Myocyte (in vitro differentiated cells): ENCODE data around the gene ANO4. TPM values are rescaled to one million over a fixed set of nuclear protein-coding genes. Genes with fewer than 3 reads are reported as not detected.
"Not testable (repeated sequence)": the region's sequence is repeated elsewhere in the genome, so short reads cannot be mapped to it uniquely, and the experiment has no call there.

Experiments
- DNase-seq: peaks from one replicate; pipeline ENCODE4 v3.0.0-alpha.2; 2012; ENCODE audit warnings: low read depth
- total RNA-seq: library from RNA; depleted of rRNA; stranded (reverse); fragments of >200 nt; gene quantifications from 2 replicates; pipeline ENCODE4 v1.2.3, GENCODE V29; 2014

The ANO4 gene
- total RNA-seq, 1 donor from 2014 or later: 0.99 TPM

DNA sequence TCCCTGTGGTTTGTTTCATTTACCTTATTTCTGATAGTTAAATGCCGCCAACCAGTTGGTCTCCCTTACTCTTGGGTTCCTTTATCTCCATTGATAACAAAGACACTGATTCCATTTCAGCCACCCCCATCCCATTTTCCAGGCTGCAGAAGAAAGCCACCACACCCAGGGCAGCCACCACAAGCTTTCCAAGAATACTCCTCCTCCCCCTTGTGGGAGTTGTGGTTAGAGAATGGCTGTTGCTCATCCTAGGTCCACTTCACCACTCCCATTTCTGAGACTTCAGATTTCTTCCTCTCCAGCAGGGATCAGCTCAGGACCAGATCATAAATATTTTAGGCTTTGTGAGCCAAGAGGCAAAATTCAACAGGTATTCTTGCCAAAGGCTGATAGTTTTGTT lies 73.9 kb downstream of the ANO4 start:
- peak; percentile 86 for DNase-seq

DNA sequence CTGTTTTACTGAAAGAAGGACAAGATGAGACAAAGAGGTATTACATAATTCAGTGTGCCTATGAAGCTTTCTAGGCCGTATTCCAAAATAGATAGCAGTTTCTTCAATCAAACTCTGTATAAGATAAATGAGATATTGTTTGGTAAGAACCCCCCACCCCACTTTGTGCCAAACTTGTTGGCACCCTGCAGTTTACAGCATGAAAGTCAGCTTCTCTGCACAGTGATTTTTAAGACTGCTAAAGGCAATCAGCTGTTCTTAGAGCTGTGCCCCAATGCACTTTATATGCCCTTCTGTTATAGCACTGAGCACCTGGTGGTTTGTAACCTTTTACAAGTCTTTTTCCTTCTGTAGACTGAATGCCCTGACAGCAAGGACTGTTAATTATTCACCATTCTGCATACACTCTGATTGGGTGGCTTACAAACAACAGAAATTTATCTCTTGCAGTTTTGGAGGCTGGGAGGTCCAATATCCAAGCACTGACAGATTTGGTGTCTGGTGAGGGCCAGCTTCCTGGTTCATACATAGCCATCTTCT lies 76.7 kb downstream of the ANO4 start:
- no peak for DNase-seq

DNA sequence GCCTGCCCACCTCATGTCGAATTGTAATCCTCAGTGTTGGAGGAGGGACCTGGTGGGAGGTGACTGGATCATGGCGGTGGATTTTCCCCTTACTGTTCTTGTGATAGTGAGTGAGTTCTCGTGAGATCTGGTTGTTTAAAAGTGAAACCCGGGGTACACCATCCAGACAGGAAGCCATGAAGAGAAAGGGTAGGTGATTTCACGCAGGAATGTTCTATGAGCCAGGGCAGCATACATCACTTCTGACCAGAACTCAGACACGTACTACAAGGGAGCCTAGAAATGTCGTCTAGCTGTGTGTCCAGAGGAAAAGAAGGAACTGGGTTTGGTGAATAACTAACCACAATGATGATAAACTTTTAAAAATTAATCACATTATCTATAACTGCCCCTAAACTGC lies 80.6 kb downstream of the ANO4 start:
- DNase-seq: no peak

DNA sequence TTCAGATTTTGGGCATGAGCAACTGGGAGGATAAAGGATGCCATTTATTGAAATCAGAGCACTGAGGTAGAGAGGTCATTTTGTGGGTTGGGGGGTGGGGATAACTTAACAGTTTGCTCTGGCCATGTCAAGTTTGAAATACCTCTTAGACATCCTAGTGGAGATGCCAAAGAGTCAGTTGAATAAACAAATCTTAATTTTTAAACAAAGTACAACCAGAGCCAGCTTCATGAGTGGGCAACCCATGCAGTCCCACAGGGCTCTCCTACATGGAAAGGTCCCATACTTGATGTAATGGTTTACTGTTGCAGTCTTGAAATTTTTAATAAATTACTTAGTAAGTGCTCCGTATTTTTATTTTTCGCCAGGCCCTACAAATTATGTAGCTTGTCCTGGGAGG lies 81.2 kb downstream of the ANO4 start:
- no peak for DNase-seq

DNA sequence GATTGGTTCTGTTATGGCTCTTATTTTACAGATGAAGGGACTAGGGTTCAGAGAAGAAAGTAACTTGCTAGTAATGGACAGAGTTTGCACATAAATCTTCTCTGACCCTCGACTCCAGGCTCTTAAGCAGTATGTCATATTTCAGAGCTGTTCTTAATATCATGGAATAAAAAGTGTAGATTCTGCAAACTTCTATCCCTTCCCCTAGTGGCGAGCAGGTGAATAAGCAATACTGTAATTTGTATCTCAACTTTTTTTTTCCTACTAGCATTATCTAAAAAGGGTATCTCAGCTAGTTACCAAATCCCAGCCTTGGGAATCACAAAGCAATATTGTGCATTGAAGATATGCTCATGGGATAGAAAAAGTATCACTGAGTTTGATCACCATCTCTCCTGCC lies 83.2 kb downstream of the ANO4 start:
- DNase-seq: no peak

DNA sequence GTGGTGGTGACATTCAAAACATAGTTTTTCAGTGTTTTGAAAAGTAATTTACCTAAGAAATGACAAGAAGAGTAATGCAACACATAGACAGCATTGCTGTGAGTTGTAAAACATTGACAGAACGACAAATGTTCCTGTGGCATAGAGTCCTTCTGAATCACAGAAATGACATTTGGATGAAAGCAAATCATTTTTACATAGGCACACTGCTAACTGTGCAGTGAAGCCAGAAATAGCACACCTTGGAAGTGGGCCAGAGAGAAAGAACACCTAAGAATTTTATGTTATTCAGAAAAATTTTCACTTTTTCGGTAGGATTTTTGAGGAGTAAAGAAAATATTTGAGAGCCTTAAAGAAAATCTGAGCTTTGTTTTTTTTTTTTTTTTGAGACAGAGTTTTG lies 100.6 kb downstream of the ANO4 start:
- no peak for DNase-seq

DNA sequence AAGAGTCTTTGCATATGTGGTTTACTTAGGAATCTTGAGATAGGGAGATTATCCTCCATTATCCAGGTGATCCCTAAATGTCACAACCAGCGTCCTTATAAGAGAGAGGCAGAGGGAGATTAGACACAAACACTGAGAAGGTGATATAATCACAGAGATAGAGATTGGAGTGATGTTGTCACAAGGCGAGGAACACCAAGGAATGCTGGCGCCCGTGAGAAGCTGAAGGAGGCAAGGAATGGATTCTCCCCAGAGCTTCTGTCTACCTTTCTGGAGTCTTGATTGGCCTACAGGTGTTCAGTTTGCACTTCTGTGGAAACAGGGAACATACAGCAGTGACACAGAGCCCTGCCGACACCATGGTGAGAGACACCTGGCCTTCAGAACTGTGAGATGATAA lies 101.6 kb downstream of the ANO4 start:
- DNase-seq: no peak

DNA sequence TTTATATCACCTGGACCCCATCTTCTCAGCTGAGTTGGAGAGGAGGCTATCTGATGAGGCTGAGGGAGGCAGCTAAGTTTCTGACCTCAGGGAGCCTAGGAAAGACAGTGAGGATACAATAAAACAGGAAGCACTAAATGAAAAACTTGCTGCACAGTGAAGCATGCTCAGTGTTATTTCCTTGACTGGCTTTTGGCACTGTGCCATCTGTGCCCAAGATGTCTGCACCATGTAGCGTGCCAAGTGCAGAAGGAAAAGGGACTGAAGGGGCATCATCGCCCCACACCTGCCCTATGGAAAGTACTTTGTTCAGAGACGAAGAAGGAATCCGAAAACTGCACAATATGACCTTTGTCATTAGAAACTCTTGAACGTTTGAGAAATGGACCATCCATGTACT lies 102.7 kb downstream of the ANO4 start:
- no peak for DNase-seq

DNA sequence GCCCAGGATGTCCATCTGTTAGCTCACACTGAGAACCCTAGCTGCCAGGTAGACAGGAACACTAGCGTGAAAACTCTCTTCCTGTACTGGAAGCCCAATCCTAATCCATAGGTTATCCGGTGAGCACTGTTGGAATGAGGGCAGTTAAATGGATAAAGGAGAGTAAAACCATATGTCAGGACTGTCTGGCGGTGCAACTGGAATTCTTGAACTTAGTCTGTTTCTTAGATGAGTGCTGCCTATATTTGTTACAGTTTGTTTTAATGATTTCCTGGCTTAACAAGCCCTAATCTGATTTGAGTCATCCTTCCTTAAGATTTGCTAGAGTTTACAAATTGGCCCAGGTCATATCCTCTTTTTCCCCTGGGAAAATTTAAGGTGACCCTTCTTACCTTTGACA lies 104.7 kb downstream of the ANO4 start:
- no peak for DNase-seq

DNA sequence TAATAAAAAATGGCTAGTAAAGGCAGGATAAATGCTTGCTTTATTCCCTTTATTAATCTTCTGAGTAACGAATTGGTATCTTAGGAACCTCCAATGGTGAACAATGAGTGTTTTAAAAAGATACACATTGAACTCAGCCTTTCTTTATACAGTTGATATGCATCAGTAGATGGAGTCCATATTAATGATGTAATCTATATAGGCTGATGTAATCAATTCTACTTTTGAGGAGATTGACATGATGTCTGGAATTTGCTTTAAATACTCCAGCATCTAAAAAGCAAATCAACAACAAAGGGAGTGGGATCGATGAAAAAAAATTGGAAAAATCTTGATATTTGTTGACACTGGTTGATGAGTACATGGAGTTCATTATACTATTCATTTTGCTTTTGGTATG lies 106.2 kb downstream of the ANO4 start:
- no peak for DNase-seq

DNA sequence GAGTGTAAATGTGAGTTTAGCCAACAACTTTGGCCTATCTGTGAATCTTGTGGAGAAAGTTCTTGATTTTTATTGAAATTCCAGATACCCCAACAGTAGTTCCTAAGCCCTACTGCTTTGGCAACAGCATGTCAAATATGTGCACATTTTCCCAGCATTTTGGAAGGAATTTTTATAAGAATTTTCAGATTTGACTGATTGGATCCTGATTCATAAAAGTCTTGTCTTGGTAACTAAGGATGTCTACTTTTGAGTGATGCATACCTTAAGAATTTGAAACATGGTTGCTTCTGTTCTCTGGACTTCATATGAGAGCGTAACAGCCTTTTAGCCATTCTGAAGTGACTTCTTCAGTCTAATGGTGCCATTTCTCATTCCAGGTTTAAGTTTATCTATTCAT lies 106.7 kb downstream of the ANO4 start:
- no peak for DNase-seq

DNA sequence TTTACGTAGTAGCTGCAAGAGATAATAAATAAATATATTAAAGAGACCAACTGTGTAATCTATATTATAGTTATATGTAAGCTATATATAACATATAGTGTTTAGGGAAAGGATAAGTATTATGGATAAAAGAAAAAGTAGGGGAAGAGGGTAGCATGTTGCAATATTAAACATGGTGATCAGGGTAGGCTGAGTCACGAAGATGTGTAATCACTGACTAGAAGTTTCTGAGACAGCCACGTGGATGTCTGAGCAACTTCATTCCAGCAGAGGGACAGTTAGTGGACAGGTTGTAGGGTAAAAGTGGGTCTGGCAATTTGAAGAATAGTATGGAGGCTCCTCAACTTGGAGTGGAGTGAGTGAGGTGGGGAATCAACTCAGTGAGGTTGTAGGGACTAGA lies 109.7 kb downstream of the ANO4 start:
- DNase-seq: no peak

DNA sequence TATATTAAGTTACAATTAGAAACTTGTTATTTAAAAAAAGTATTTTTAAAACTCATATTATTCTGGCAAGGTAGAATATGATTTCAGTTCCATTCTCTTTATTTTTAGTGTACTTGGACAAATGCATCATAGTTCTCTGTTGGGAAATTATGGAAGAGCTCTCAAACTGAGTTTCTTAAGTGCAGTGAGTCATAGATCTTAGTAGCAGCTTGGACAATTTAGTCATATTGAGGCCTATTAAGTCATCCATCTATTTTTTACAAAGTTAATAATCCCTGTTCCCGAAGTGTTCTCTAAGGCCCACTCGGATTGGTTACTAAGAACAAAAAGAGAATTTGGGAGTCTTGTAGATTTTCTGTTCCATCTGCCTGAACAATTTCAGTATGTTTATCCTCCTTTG lies 113.9 kb downstream of the ANO4 start:
- peak; percentile 44 for DNase-seq

DNA sequence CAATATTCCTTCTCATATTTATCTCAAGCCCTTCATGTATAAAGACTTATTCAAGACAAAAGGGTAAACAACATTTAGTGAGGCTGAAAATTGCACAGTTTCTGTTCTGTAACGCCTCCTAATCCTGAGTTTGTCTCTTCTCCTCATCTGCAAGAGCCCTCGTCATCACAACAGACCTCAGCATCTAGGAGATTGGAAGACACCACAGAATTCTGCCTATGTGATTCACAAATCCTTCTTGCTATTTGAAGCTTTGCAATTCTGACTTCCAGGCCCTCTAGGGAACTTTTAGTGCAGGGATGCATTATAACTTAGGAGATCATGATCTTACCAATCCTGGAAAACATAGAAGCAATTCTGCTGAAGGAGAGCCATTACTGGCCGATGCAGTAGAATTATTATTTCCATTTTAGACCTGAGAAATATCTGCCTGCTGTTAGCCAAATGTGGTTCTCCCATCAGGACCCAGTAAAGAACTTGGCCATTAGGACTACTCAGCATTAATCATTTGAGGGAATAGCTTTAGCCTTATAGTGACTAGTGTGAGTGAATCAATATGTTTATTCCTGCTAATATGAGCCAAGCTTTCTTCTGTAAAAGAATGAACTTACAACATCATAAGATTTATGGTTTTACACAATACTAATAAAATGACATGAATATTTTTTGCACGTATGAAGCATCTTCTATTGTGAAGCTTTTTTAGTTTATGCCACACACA lies 119.5 kb downstream of the ANO4 start:
- no peak for DNase-seq

DNA sequence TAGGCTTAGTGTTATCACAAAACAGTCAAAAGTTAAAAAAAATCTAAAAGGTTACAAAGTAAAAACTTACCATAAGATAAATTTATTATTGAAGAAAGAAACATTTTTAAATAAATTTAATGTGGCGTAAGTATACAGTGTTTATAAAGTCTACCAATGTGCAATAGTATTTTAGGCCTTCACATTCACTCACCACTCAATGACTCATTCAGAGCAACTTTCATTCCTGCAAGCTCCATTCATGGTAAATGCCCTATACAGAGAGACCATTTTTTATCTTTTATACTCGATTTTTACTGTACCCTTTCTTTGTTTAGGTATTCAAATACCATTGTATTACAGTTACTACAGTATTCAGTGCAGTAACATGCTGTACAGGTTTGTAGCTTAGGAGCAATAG lies 124.5 kb downstream of the ANO4 start:
- no peak for DNase-seq

DNA sequence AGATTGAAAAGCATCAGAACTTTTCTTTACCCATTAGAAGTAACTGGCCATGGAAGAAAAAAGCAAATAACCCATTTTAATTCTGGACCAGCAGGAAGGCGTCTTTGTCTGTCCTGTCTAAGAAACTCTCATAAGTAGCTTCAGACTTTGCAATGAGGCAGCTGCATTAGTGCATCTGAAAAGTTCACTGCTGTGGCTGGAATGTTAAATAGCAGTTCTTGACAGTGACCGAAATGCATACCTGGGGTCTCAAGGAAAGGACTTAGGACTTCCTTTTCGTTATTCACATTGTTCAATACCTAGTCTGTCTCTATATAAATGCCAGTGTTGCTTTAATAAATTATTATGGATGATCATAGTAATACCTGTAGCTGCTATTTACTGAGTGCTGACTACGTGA lies 125.9 kb downstream of the ANO4 start:
- DNase-seq: no peak

DNA sequence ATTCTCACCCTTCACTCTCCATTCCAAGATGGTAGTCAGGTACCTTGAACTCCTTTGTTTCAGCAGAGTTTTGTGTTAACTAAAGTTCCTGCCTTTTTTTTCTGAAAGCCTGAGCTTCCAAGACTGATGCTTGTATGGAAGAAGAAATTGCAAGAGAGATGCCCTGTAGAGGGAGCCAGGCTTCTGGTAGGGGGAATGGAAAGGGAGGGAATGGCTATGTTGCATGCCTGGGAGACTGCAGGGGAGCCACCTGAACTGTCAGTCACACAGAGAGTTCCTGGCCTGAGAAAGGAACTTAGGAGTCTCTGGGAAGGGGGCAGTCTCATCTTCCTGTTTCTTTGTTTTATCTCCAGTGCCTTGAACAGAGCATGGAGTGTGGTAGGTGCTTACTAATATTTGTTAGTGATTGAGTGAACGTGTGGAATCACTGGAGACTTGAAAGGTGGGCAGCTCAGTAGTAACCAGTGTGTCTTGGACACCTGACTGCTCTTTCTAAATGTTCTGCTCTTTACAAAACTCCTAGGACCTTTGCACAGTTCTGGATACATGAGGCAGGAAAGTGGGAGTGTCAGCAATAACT lies 132.2 kb downstream of the ANO4 start:
- DNase-seq: peak; percentile 19

DNA sequence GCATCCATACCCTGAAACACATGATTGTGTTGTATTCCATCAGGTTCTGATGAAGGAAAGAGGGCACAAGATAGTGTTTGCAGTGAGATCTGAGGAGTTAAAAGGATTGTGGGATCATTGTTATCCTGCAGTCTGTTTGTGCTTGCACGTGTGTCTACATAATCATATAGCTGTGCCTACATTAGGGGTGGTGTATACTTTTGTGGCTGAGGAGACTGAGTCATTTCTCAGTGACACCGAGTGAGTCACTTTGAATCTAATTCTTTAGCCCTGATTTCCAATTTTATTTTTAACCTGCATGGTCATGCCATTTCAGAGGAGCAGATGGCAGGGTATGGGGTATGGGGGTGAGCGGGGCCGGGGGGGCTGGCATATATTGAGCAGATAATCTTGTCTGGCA lies 133.2 kb downstream of the ANO4 start:
- DNase-seq: peak; percentile 44

DNA sequence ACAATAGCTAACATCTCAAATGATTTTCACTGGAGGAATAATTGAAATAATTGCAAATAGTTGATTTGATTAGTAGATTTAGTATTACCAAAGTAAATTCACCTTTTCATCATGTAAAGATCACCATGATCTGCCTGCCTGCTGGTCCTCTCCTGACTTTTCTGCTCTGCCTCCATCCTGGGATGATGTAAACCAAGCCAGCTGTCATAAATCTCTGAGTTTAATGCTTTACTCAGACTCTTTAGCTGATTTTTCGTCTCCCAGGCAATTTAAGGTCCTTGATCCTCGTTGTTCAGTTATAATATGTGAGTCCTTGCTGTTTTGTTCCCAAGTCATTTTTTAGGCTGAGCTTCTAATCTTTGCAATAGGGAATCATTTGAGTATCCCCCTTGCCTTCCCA lies 138.0 kb downstream of the ANO4 start:
- DNase-seq: no peak

DNA sequence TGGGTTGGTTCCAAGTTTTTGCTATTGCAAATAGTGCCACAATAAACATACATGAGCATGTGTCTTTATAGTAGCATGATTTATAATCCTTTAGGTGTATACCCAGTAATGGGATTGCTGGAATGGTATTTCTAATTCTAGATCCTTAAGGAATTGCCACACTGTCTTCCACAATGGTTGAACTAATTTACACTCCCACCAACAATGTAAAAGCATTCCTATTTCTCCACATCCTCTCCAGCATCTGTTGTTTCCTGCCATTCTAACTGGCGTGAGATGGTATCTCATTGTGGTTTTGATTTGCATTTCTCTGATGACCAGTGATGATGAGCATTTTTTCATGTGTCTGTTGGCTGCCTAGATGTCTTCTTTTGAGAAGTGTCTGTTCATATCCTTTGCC lies 139.0 kb downstream of the ANO4 start:
- not testable (repeated sequence) for DNase-seq

DNA sequence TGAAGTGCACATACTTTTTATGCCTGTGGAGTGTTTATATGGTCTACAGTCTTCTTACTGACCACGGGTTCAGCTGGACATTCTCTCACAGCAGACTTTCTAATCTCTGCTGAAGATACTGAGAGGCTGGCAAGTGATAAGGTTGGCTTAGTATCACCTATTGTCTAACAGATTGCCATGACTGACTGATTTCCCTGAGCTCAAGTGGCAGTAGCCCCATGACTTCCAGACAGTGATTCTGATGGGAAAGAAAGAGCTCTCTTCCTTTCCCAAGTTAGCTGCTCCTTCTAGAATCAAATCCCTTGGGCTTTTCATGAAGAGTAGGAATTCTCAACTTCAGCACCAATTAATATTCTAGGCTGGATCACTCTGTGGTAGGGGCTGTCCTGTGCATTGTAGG lies 141.4 kb downstream of the ANO4 start:
- no peak for DNase-seq

DNA sequence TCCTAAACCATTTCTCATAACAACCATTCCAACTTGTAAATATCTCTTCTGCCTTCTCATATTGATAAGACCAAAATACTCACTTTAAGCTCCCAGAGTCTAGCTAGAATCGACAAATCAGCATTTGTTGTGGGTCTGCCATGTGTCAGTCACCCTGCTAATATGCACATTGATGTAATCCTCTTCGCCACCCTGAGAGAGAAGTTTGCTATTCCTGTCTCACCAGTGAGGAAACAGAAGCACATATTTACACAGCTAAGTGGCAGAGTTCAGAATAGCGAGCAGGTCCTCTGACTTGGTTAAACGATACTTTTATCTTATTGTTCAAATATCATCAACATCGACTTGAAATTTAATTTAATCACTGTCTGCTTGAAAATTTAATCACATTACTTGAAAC lies 142.1 kb downstream of the ANO4 start:
- DNase-seq: peak; percentile 20

DNA sequence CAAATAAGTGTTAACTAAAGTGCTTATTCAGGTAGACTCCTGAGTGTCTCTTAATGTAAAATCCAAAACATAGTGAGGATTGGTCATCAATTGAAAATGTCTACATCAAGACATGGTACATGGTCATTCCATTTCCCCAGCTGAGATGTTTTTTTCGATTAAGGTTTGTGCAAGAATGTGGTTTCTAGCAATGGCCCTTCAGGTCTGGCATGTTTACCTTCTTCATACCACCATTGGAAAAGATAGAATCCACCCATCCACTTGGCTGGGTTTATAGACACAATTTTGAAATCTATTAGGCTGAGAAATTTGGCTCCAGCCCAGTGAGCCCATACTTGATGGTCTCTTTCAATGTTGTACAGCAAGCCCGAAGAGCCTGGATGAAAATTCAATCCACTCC lies 145.9 kb downstream of the ANO4 start:
- DNase-seq: no peak
